Urinary bladder (tissue), 4 donors: ENCODE measurements around the gene TRIM37. TPM values are rescaled to one million over a fixed set of nuclear protein-coding genes. Genes with fewer than 3 reads are reported as not detected.

Source experiments
- DNase-seq: peaks from one replicate; pipeline ENCODE4 v3.0.0-alpha.2; 2015; ENCODE audit errors: extremely low spot score
- H3K27ac ChIP-seq: one replicate; pipeline ENCODE4 v1.5.1; 2013; ENCODE audit warnings: low read depth, mild to moderate bottlenecking, moderate library complexity
- H3K36me3 ChIP-seq: one replicate; pipeline ENCODE4 v1.6.1; 2013; ENCODE audit warnings: mild to moderate bottlenecking, moderate library complexity; ENCODE audit not compliant: insufficient read depth
- H3K4me1 ChIP-seq: one replicate; pipeline ENCODE4 v1.6.1; 2013; ENCODE audit warnings: mild to moderate bottlenecking, moderate library complexity; ENCODE audit not compliant: insufficient read depth
- H3K4me3 ChIP-seq: one replicate; pipeline ENCODE4 v1.5.1; 2013; ENCODE audit warnings: low read depth, low read length
- WGBS: extraction: QIAGEN DNeasy Blood & Tissue Kit; methylation state at CpG from one replicate; pipeline ENCODE4 v1.1.7; 2013; 5-methylcytosine and 5-hydroxymethylcytosine counted together
- polyA plus RNA-seq: library from polyadenylated mRNA; stranded (reverse); fragments of 200-250 nt; gene quantifications from one replicate; pipeline ENCODE4 v1.2.3, GENCODE V29; 2013
- total RNA-seq: library from RNA; depleted of rRNA; stranded (reverse); fragments of >200 nt; gene quantifications from one replicate; pipeline ENCODE4 v1.2.3, GENCODE V29; 2014
- donor health status: healthy with polysubstance abuse.
- donor health status: healthy.

The TRIM37 gene
- total and polyA plus RNA-seq, 2 donors = 16.5 to 42.2 TPM

DNA sequence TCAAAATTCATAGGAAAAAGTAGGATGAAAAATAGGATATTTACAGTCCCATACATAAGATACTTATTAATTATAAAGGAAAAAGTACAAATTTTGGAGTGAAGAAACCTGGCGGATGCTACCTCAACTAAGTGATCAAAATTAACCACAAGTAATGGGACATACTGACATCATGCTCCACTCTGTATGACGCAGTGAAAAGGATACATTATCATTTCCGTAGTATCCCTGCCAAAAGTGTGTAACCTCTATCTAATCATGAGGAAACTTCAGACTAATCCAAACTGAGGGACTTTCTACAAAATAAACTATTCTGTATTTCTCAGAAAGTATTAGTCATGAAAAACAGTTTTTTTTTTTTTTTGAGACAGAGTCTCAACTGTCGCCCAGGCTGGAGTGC is 60.5 kb downstream of the TRIM37 start:
- WGBS = 70% methylated on average over 4 of the region's 4 CpGs
- H3K36me3 ChIP-seq = peaks cover 7% of the 10 kb centered on the region

GRCh38 chr17:59038734-59039133 is 67.9 kb downstream of the TRIM37 start:
- Histone ChIP-seq H3K36me3 (peaks cover 5% of the 10 kb centered on the region), H3K4me1 (no peaks in the 10 kb centered on the region), H3K4me3 (no peak overlapping the region), H3K27ac (no peak overlapping the region)
- WGBS = 77% methylated on average over 5 of the region's 5 CpGs
- no peak for DNase-seq

More for the DNA sequence above, 60.5 kb downstream of the TRIM37 start:
- Histone ChIP-seq H3K27ac (no peak overlapping the region), H3K4me3 (no peak overlapping the region), H3K4me1 (no peaks in the 10 kb centered on the region)
- DNase-seq = no peak

DNA sequence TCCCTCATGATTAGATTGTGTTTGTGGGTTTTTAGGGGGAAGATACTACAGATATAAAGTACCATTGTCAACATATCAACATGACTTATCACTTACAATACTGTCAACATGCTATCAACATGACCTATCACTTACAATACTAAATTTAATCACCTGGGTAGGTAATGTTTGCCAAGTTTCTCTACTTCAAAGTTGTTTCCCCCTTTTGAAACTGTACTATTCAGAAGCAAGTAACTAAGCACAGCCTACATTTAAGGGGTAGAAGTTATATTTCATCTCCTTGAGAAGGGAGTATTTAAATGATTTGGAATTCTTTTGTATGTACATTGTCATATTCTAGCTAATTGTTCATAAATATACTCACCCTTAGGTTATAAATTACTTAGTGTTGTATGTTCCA is 68.7 kb downstream of the TRIM37 start:
- no peak for DNase-seq
- no peaks in the 10 kb centered on the region for H3K36me3 ChIP-seq
- no peaks in the 10 kb centered on the region for H3K4me1 ChIP-seq
- H3K4me3 ChIP-seq = no peak overlapping the region
- H3K27ac ChIP-seq = no peak overlapping the region

- Histone ChIP-seq H3K4me1 (no peaks in the 10 kb centered on the region), H3K4me3 (no peak overlapping the region), H3K27ac (no peak overlapping the region), H3K36me3 (no peaks in the 10 kb centered on the region)
- no peak for DNase-seq
- WGBS = 98% methylated on average over 1 of the region's 1 CpG
Measured at GRCh38 chr17:59030811-59031210, 75.9 kb downstream of the TRIM37 start.

DNA sequence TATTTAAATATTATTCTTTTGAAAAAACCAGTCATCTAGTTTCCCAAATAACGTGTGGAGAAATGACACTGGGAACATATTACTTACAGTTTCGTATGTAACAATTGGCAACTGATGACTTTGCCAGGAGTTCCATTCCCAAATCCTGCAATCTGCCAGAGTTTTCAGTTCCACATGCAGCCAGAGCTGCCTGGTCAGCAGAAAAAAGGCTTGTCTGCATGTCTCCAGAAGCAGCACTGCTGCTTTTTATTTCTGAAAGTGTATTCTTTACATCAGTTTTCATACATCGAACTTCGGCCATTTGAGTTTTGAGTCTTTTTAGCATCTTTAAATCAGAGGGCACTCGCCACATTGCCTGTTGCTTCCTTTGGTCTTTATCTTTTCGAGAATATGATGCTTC is 78.4 kb downstream of the TRIM37 start:
- 95% methylated on average over 6 of the region's 6 CpGs for WGBS
- DNase-seq = no peak
- H3K4me3 ChIP-seq = no peak overlapping the region
- H3K27ac ChIP-seq = no peak overlapping the region
- H3K36me3 ChIP-seq = no peaks in the 10 kb centered on the region
- H3K4me1 ChIP-seq = no peaks in the 10 kb centered on the region

DNA sequence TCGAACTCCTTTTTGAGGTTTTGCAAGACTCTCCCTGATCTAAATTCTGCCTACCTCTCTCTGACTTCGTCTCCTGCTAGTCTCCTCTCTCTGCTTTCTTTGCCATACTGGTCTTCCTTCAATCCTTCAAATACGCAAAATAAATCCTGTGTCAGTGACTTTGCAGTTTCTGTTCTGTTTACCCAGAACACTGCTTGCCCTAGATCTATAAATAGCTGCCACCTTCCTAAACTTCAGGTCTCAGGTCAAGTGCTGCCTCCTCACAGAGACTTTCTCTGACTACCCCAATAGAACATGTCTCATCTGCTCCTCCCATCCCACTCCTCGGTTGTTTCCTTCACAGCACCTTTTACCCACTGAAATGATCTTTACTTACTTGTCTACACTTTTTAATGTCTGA is 78.9 kb downstream of the TRIM37 start:
- H3K27ac ChIP-seq = no peak overlapping the region
- WGBS = 83% methylated on average over 4 of the region's 4 CpGs
- no peaks in the 10 kb centered on the region for H3K36me3 ChIP-seq
- H3K4me3 ChIP-seq = no peak overlapping the region
- H3K4me1 ChIP-seq = no peaks in the 10 kb centered on the region
- no peak for DNase-seq

GRCh38 chr17:59026176-59026939 is 80.3 kb downstream of the TRIM37 start:
- DNase-seq = no peak
- Histone ChIP-seq H3K27ac (no peak overlapping the region), H3K36me3 (no peaks in the 10 kb centered on the region), H3K4me3 (no peak overlapping the region), H3K4me1 (no peaks in the 10 kb centered on the region)
- WGBS = 92% methylated on average over 1 of the region's 1 CpG

DNA sequence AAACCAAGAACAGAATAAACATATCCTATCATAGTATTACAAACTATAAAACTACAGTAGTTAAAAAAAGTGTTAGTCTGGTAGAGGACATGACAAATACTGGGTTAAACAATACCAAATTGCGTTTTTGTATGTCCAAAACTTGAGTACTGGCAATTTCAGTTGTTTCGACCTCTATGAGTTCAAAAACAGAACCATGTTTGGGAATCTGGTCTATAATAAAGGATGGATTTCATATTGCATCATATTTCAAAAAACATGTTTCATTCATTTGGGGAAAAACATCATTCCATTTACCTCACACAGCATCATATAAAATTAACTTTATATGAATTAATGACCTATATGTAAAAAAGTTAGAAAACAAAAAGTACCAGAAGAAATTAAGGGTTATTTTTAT is 81.8 kb downstream of the TRIM37 start:
- Histone ChIP-seq H3K4me3 (no peak overlapping the region), H3K4me1 (no peaks in the 10 kb centered on the region), H3K27ac (no peak overlapping the region), H3K36me3 (no peaks in the 10 kb centered on the region)
- WGBS = 95% methylated on average over 2 of the region's 2 CpGs
- DNase-seq = no peak

GRCh38 chr17:59018019-59018418 is 88.7 kb downstream of the TRIM37 start:
- no peaks in the 10 kb centered on the region for H3K36me3 ChIP-seq
- 91% methylated on average over 1 of the region's 1 CpG for WGBS
- H3K4me1 ChIP-seq = no peaks in the 10 kb centered on the region
- no peak overlapping the region for H3K27ac ChIP-seq
- no peak for DNase-seq
- no peak overlapping the region for H3K4me3 ChIP-seq

- Histone ChIP-seq H3K4me3 (no peak overlapping the region), H3K36me3 (no peaks in the 10 kb centered on the region), H3K4me1 (no peaks in the 10 kb centered on the region), H3K27ac (no peak overlapping the region)
- DNase-seq = no peak
- 94% methylated on average over 2 of the region's 2 CpGs for WGBS
Measured at GRCh38 chr17:59011975-59012374, 94.7 kb downstream of the TRIM37 start.

- Histone ChIP-seq H3K4me3 (no peak overlapping the region), H3K4me1 (no peaks in the 10 kb centered on the region), H3K36me3 (no peaks in the 10 kb centered on the region), H3K27ac (no peak overlapping the region)
- no peak for DNase-seq
- 93% methylated on average over 2 of the region's 2 CpGs for WGBS
Measured at GRCh38 chr17:59010026-59010425, 96.7 kb downstream of the TRIM37 start.

- Histone ChIP-seq H3K27ac (no peak overlapping the region), H3K4me3 (no peak overlapping the region), H3K4me1 (no peaks in the 10 kb centered on the region), H3K36me3 (no peaks in the 10 kb centered on the region)
- DNase-seq = no peak
- WGBS = 95% methylated on average over 2 of the region's 2 CpGs
Measured at GRCh38 chr17:59008737-59009136, 97.9 kb downstream of the TRIM37 start.

DNA sequence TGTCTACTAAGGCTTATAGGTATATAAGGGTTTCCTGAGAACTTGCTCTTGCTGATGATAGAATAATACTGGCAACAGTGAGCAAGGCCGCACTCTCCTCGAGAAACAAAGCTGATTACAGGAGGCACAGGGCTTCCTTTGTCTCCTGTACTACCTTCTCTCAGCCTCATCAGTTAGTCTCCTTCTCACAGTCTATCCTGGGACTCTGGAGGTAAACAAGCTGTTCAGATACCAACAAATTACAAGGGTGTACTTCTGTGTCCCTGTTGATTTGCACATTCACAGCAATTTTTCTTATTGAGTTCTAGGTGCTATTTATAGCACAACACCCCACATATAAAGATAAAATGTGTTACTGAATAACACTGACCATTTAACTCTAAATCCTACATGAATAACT is 98.7 kb downstream of the TRIM37 start:
- Histone ChIP-seq H3K27ac (no peak overlapping the region), H3K4me1 (no peaks in the 10 kb centered on the region), H3K4me3 (no peak overlapping the region), H3K36me3 (no peaks in the 10 kb centered on the region)
- no peak for DNase-seq
- WGBS = 78% methylated on average over 2 of the region's 2 CpGs

DNA sequence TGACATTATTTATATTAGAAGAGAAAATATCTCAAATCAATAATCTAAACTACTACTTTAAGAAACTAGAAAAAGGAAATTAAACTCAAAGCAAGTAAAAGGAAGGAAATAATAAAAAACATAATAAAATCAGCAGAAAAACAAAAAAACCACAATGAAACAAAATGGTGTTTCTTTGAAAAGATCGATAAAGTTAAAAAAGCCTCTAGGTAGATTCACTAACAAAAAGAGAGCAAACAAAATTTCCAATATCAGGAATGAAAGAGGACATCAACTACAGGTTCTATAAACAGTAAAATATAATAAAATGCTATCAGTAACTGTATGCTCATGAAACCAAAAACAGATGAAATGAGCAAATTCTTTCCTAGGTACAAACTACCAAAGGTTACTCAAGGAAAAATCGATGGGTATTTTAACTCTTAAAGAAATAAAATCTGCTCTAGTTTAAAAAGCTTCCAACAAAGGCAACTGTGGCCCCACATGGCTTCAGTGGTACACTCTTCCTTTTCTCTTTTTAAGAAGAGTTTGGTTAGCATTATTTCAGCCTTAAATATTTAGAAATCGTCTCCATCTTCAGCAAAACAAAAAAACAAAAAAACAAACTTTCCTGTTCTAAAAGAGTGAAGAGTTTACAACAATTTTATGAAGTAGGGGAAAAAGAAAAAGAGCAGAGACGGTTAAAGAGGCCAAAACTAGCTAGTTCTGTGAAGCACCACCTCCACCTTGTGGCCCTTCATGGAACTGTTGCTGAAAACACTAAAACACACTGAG is 102.2 kb downstream of the TRIM37 start:
- Histone ChIP-seq H3K27ac (no peak overlapping the region), H3K36me3 (no peaks in the 10 kb centered on the region), H3K4me1 (no peaks in the 10 kb centered on the region), H3K4me3 (no peak overlapping the region)
- WGBS = 23% methylated on average over 4 of the region's 4 CpGs
- peak; percentile 18 for DNase-seq
